ENCODE data around the gene FLT1.

GRCh38 chr13:28329395-28330158 is 165.4 kb downstream of the FLT1 start:
- TF ChIP-seq, protein P1, sequence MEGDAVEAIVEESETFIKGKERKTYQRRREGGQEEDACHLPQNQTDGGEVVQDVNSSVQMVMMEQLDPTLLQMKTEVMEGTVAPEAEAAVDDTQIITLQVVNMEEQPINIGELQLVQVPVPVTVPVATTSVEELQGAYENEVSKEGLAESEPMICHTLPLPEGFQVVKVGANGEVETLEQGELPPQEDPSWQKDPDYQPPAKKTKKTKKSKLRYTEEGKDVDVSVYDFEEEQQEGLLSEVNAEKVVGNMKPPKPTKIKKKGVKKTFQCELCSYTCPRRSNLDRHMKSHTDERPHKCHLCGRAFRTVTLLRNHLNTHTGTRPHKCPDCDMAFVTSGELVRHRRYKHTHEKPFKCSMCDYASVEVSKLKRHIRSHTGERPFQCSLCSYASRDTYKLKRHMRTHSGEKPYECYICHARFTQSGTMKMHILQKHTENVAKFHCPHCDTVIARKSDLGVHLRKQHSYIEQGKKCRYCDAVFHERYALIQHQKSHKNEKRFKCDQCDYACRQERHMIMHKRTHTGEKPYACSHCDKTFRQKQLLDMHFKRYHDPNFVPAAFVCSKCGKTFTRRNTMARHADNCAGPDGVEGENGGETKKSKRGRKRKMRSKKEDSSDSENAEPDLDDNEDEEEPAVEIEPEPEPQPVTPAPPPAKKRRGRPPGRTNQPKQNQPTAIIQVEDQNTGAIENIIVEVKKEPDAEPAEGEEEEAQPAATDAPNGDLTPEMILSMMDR (conservative IDR thresholded peaks at IDR 0.05; ENCODE audit: low read length): no peak
- no peak for TF ChIP-seq EZH2phosphoT487 (IDR thresholded peaks at IDR 0.05; ENCODE audit: borderline replicate concordance, low read depth, low read length)

Measured in OCI-LY7 (cell line).